ENCODE measurements around the gene RASAL2.

GRCh38 chr1:178342745-178343144, 248.8 kb downstream of the RASAL2 start:
- TF ChIP-seq POLR2AphosphoS5 (IDR thresholded peaks at IDR 0.05; ENCODE audit: borderline replicate concordance, low read depth, low read length), result no peak
- TF ChIP-seq EZH2 (IDR thresholded peaks at IDR 0.05), result no peak
